Measurements from ENCODE around the gene PERM1.
"Not testable (repeated sequence)": the region's sequence is repeated elsewhere in the genome, so short reads cannot be mapped to it uniquely, and the experiment has no call there.

Gene PERM1

GRCh38 chr1:997713-997992, 15.8 kb upstream of the PERM1 start:
- DNase-seq: no peak

- DNase-seq: no peak
Observed at GRCh38 chr1:996851-997712, 15.2 kb upstream of the PERM1 start.

GRCh38 chr1:995665-996633, 14.1 kb upstream of the PERM1 start:
- DNase-seq: no peak

- not testable (repeated sequence) for DNase-seq
Observed at GRCh38 chr1:994546-994945, 12.7 kb upstream of the PERM1 start.

GRCh38 chr1:993379-993995, 11.6 kb upstream of the PERM1 start:
- DNase-seq: no peak

GRCh38 chr1:992362-992761, 10.5 kb upstream of the PERM1 start:
- no peak for DNase-seq

GRCh38 chr1:991895-992294, 10.0 kb upstream of the PERM1 start:
- no peak for DNase-seq

GRCh38 chr1:991275-991674, 9.4 kb upstream of the PERM1 start:
- not testable (repeated sequence) for DNase-seq

- DNase-seq: not testable (repeated sequence)
Observed at GRCh38 chr1:988061-988460, 6.2 kb upstream of the PERM1 start.

- DNase-seq: no peak
Observed at GRCh38 chr1:985126-985525, 3.2 kb upstream of the PERM1 start.

GRCh38 chr1:984476-984814, 2.6 kb upstream of the PERM1 start:
- DNase-seq: no peak

GRCh38 chr1:983798-984475, 2.0 kb upstream of the PERM1 start:
- DNase-seq: peak; percentile 65

GRCh38 chr1:982765-983436, 1.0 kb upstream of the PERM1 start:
- no peak for DNase-seq

- DNase-seq: no peak
Observed at GRCh38 chr1:981491-981954, 370 bp downstream of the PERM1 start.

GRCh38 chr1:980602-981395, 1.1 kb downstream of the PERM1 start:
- DNase-seq: no peak

GRCh38 chr1:980137-980571, 1.7 kb downstream of the PERM1 start:
- no peak for DNase-seq

- DNase-seq: no peak
Observed at GRCh38 chr1:979744-980072, 2.2 kb downstream of the PERM1 start.

- DNase-seq: no peak
Observed at GRCh38 chr1:978835-979743, 2.8 kb downstream of the PERM1 start.

GRCh38 chr1:978069-978834, 3.6 kb downstream of the PERM1 start:
- DNase-seq: no peak

GRCh38 chr1:976791-977190, 5.1 kb downstream of the PERM1 start:
- DNase-seq: not testable (repeated sequence)

Measured in activated CD4-positive, alpha-beta T cell treated with anti-CD3 and anti-CD28 coated beads, Interleukin-2, amount 50 U/mL, for 1 hour (primary cell).